Central memory CD8-positive, alpha-beta T cell (primary cell): ENCODE data around the gene DCST2.

ENCODE experiments used
- ATAC-seq: fragments of 150-1000 bp; cut with Tn5 transposase; replicated peaks from 2 replicates; pipeline ENCODE4 v1.10.0; 2022; ENCODE audit warnings: mild to moderate bottlenecking, moderate FRiP score, moderate number of reproducible peaks; ENCODE audit not compliant: poor library complexity, severe bottlenecking; ENCODE audit errors: extremely low read depth
- DNase-seq, 2 donors: peaks; one replicate each; pipeline ENCODE4 v3.0.0; 2021; ENCODE audit warnings: low spot score in 2 of 2
- H3K27ac Mint-ChIP-seq: one replicate; pipeline ENCODE4 v1.8.0; 2022; ENCODE audit warnings: low read depth, mild to moderate bottlenecking, moderate library complexity, mixed read lengths
- H3K27me3 Mint-ChIP-seq: one replicate; pipeline ENCODE4 v1.8.0; 2022; ENCODE audit warnings: mixed read lengths
- H3K36me3 Mint-ChIP-seq: one replicate; pipeline ENCODE4 v1.8.0; 2022; ENCODE audit warnings: mild to moderate bottlenecking, moderate library complexity, mixed read lengths; ENCODE audit not compliant: insufficient read depth
- H3K4me1 Mint-ChIP-seq: one replicate; pipeline ENCODE4 v1.8.0; 2022; ENCODE audit warnings: mixed read lengths
- H3K4me3 Mint-ChIP-seq: one replicate; pipeline ENCODE4 v1.8.0; 2022; ENCODE audit warnings: mild to moderate bottlenecking, moderate library complexity, mixed read lengths
- H3K9me3 Mint-ChIP-seq: one replicate; pipeline ENCODE4 v1.8.0; 2022; ENCODE audit warnings: mixed read lengths

DCST2 gene

DNA sequence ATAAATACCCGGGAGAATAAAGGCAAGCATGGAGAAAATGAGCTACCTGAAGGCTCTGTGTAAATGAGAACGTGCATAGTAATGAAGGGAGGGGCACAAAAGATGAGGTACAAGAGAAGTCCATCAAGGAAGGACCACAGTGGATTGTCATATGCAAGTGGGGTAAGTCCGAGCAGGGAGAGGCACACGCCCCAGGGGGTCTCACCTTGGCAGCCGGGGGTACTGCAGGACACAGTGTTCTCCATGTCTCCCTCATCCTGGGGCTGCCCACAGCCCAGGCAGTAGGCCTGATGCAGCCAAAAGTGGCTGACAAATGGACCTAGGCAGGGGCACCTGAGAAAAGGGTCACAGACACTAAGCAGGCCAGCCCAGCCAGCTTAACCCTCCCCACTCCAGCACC, 10.0 kb downstream of the DCST2 start:
- no peak for DNase-seq
- no peak for ATAC-seq
- H3K27me3 Mint-ChIP-seq: peaks cover 2% of the 10 kb centered on the region
- H3K4me1 Mint-ChIP-seq: peaks cover 12% of the 10 kb centered on the region
- no peaks in the 10 kb centered on the region for H3K9me3 Mint-ChIP-seq
- H3K4me3 Mint-ChIP-seq: no peak overlapping the region
- no peaks in the 10 kb centered on the region for H3K36me3 Mint-ChIP-seq
- no peak overlapping the region for H3K27ac Mint-ChIP-seq

- Mint-ChIP-seq H3K9me3 (no peaks in the 10 kb centered on the region), H3K4me1 (peaks cover 15% of the 10 kb centered on the region), H3K27ac (no peak overlapping the region), H3K36me3 (no peaks in the 10 kb centered on the region), H3K27me3 (no peaks in the 10 kb centered on the region), H3K4me3 (no peak overlapping the region)
- DNase-seq (no peak), ATAC-seq (no peak)
These were observed 10.7 kb downstream of the DCST2 start for GRCh38 chr1:155022927-155023236.

GRCh38 chr1:155022136-155022926, 11.2 kb downstream of the DCST2 start:
- Mint-ChIP-seq H3K27ac (peak overlapping the region; percentile 63), H3K9me3 (no peaks in the 10 kb centered on the region), H3K27me3 (no peaks in the 10 kb centered on the region), H3K36me3 (no peaks in the 10 kb centered on the region), H3K4me1 (peaks cover 18% of the 10 kb centered on the region), H3K4me3 (no peak overlapping the region)
- DNase-seq (no peak), ATAC-seq (no peak)

DNA sequence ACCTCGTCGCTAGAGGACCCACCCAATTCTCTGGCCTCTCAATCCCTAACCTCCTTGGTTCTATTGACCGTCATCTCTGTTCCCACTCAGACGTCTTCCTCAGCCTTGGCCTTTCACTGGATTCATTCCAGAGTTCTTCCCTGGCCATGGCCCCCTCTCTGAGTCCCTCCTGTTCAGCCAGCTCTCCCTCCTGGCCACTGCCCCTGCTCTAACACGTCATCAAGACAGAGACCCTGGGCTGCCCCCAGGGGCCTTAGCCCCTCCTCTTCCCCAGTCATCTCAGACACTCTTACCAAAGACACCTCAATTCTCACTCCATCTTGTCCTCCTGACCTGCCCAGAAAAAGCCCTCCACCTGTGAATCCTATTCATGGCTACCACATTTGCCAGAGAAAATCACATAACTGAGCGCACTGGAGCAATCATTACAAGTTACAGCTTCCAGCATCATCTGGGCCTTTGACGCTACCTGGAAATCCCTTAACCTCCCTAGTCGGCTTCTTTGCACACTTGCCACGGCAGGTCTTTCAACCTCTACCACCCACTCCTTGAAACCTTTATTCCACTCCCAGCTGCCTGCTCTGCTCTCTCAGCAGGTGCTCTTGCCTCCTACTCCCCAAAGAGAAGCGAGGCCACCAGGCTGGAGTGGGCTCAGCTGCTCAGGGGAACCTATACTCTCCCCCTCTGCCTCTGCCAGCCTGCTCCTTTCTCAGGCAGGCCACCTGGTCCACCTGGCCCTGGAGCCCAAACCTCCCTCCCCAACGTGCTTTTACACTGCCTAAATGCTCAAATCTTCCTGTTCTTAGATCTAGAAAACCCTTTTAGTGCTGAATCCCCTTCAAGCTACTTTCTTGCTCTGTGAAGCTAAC, 14.0 kb downstream of the DCST2 start:
- H3K9me3 Mint-ChIP-seq: no peaks in the 10 kb centered on the region
- peaks cover 10% of the 10 kb centered on the region for H3K36me3 Mint-ChIP-seq
- no peaks in the 10 kb centered on the region for H3K27me3 Mint-ChIP-seq
- peak overlapping the region; percentile 87 for H3K27ac Mint-ChIP-seq
- ATAC-seq (no peak), DNase-seq (no peak)
- peaks cover 34% of the 10 kb centered on the region for H3K4me1 Mint-ChIP-seq
- no peak overlapping the region for H3K4me3 Mint-ChIP-seq

DNA sequence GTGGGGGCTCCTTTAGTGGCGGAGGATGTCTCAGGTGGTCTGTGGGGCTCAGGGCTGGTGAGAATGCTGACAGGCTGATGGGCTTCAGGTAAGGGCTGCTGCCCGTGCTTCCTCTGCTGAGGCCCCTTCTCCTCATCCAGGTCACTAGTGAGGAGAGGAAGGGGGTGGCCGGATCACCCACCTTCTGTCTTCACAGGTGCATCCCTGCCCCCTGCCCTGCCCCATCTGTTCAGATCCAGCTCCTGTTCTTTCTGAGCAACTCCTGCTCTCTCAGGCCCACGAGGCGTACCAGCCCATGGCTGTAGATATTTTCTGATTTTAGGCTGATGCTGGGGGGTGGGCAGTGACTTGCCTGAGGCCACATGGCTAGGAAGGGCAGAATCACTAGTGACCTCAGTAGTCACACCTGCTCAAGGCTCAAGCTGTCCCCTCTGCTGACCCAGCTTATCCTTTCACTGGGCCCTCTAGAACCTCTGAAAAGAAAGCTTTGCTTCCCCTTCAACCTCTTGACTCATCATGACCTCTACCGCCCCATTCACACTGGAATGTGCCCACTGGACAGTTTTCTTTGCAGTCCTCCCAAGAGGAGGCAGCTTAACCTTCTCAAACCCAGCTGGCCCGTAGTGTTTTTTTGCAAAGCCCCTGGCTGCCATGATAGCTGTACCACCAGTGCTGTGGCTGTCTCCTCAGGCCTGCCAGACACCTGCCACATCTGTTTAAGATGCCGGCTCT, 14.8 kb downstream of the DCST2 start:
- Mint-ChIP-seq H3K36me3 (peaks cover 10% of the 10 kb centered on the region), H3K4me1 (peaks cover 40% of the 10 kb centered on the region), H3K4me3 (no peak overlapping the region), H3K27ac (peak overlapping the region; percentile 87), H3K27me3 (no peaks in the 10 kb centered on the region), H3K9me3 (no peaks in the 10 kb centered on the region)
- DNase-seq: no peak
- no peak for ATAC-seq

DNA sequence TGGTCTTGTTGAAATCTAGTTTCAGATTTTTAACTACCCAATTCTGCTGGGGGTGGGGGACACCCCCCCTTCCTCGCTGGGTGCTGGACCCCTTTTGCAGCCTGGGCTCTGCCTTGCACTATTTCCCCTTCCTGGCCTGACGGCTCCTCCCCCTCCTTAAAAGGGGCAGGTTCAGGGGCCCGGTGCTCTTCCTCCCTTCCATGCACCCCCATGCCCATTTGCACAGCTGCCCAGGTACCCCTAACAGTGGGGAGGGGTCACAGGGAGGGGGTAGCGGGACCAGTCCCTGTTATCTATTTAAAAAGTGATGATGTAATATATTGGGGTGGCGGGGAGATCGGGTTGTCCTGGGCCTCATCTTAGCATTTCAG, 15.7 kb downstream of the DCST2 start:
- H3K27ac Mint-ChIP-seq: no peak overlapping the region
- peaks cover 10% of the 10 kb centered on the region for H3K36me3 Mint-ChIP-seq
- H3K27me3 Mint-ChIP-seq: no peaks in the 10 kb centered on the region
- ATAC-seq (no peak), DNase-seq (no peak)
- H3K9me3 Mint-ChIP-seq: no peaks in the 10 kb centered on the region
- H3K4me1 Mint-ChIP-seq: peaks cover 48% of the 10 kb centered on the region
- peak overlapping the region; percentile 56 for H3K4me3 Mint-ChIP-seq

- H3K4me1 Mint-ChIP-seq: peaks cover 55% of the 10 kb centered on the region
- H3K27ac Mint-ChIP-seq: no peak overlapping the region
- no peaks in the 10 kb centered on the region for H3K27me3 Mint-ChIP-seq
- peak overlapping the region; percentile 56 for H3K4me3 Mint-ChIP-seq
- peak; percentile 78 to 84 for DNase-seq
- peaks cover 10% of the 10 kb centered on the region for H3K36me3 Mint-ChIP-seq
- no peaks in the 10 kb centered on the region for H3K9me3 Mint-ChIP-seq
- ATAC-seq: peak; percentile 99
These were observed 16.3 kb downstream of the DCST2 start for GRCh38 chr1:155017041-155017945.

GRCh38 chr1:155016231-155016831, 17.2 kb downstream of the DCST2 start:
- Mint-ChIP-seq H3K4me1 (peaks cover 59% of the 10 kb centered on the region), H3K36me3 (peaks cover 10% of the 10 kb centered on the region), H3K27me3 (no peaks in the 10 kb centered on the region), H3K9me3 (no peaks in the 10 kb centered on the region), H3K4me3 (peak overlapping the region; percentile 56), H3K27ac (no peak overlapping the region)
- no peak for ATAC-seq
- no peak for DNase-seq

DNA sequence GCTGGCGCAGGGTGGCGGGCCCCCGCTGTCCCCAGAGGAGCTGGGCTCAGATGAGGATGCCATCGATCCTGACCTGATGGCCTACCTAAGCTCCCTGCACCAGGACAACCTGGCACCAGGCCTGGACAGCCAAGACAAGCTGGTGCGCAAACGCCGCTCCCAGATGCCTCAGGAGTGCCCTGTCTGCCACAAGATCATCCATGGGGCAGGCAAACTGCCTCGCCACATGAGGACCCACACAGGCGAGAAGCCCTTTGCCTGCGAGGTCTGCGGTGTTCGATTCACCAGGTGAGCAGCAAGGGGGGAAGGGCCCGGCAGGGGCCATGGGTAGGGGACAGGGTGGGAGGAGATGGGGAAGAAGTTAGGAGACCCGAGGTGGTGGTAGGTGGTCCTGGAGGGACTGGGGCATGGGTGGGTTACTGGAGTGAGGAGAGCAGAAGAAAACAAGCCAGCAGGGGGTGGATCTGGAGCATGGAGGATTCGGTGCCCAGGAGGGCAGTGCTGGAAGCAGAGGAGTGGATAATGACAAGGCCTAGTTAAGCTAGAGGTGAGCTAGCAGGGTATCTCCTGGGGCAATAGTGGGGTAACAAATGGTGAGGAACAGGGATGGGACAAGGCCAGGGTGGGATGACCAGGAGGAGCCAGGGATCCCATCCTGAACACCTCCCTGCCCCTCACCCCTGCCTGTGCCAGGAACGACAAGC, 17.9 kb downstream of the DCST2 start:
- no peaks in the 10 kb centered on the region for H3K27me3 Mint-ChIP-seq
- H3K9me3 Mint-ChIP-seq: no peaks in the 10 kb centered on the region
- H3K4me1 Mint-ChIP-seq: peaks cover 59% of the 10 kb centered on the region
- H3K4me3 Mint-ChIP-seq: peak overlapping the region; percentile 56
- ATAC-seq: no peak
- H3K27ac Mint-ChIP-seq: no peak overlapping the region
- DNase-seq: no peak
- H3K36me3 Mint-ChIP-seq: peaks cover 10% of the 10 kb centered on the region

DNA sequence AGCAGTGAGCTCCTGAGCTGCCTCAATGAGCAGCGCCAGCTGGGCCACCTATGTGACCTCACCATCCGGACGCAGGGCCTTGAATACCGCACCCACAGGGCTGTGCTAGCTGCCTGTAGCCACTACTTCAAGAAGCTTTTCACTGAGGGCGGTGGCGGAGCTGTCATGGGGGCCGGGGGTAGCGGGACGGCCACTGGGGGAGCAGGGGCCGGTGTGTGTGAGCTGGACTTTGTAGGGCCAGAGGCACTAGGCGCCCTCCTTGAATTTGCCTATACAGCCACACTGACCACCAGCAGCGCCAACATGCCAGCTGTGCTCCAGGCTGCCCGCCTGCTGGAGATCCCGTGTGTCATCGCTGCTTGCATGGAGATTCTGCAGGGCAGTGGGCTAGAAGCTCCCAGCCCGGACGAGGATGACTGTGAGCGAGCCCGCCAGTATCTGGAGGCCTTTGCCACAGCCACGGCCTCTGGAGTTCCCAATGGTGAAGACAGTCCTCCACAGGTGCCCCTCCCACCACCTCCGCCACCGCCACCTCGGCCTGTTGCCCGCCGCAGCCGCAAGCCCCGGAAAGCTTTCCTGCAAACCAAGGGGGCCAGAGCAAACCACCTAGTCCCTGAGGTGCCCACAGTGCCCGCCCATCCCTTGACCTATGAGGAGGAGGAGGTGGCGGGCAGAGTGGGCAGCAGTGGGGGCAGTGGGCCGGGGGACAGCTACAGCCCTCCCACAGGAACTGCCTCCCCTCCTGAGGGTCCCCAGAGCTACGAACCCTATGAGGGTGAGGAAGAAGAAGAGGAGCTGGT, 18.7 kb downstream of the DCST2 start:
- DNase-seq (no peak), ATAC-seq (no peak)
- peaks cover 10% of the 10 kb centered on the region for H3K36me3 Mint-ChIP-seq
- H3K4me3 Mint-ChIP-seq: no peak overlapping the region
- H3K4me1 Mint-ChIP-seq: peaks cover 62% of the 10 kb centered on the region
- H3K27ac Mint-ChIP-seq: no peak overlapping the region
- no peaks in the 10 kb centered on the region for H3K9me3 Mint-ChIP-seq
- H3K27me3 Mint-ChIP-seq: no peaks in the 10 kb centered on the region

- no peak for DNase-seq
- H3K36me3 Mint-ChIP-seq: peaks cover 10% of the 10 kb centered on the region
- ATAC-seq: no peak
These were observed 19.9 kb downstream of the DCST2 start for GRCh38 chr1:155013632-155014031.

More at GRCh38 chr1:155013632-155014031, 19.9 kb downstream of the DCST2 start:
- Mint-ChIP-seq H3K27ac (peak overlapping the region; percentile 46), H3K4me1 (peaks cover 66% of the 10 kb centered on the region), H3K9me3 (no peaks in the 10 kb centered on the region), H3K4me3 (peak overlapping the region; percentile 62), H3K27me3 (no peaks in the 10 kb centered on the region)
